ENCODE results near the gene C11orf21.

Gene C11orf21

DNA sequence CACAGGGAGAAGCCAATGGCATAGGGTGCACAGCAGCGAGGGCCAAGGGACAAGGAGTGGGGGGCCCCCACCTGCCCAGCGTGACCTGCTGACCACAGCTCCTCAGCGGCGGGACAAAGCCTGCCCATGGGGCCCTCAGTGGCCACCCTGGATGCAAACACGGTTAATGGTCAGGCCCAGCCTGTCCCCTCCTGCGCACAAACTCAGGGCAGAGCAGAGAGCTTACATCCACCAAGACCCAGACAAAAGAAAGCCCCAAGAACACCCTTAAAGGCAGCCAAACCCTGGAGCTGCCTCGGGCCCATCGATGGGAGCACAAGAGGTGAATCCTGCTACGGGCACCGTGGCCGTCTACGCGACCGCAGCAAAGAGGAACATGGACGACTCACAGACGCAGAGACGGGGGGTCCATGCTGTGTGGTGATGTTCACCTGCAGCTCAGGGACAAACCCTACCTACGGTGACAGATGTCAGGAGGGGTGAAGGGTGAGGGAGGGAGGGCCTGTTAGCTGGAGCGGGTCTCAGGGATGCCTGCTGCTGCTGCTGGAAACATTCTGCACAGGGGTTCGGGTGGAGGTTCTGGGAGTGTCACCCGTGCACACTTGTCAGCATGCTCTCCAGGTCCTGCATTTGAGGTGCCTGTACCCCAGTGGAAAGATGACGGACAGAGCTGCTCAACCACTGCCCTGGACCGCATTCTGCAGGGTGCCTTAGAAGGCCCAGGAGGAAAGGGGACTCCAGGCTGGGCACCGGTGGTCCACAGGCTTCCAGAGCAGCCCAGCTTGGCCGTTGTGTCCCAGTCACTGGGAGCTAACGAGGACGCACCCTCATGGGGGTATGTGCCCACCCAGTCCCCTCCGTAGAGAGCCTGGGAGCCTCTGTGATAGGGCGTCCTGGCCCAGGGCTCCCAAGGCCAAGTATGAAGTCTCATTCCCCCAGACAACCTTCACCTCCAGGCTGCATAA lies 42.9 kb downstream of the C11orf21 start:
- peak; percentile 49 for DNase-seq

DNA sequence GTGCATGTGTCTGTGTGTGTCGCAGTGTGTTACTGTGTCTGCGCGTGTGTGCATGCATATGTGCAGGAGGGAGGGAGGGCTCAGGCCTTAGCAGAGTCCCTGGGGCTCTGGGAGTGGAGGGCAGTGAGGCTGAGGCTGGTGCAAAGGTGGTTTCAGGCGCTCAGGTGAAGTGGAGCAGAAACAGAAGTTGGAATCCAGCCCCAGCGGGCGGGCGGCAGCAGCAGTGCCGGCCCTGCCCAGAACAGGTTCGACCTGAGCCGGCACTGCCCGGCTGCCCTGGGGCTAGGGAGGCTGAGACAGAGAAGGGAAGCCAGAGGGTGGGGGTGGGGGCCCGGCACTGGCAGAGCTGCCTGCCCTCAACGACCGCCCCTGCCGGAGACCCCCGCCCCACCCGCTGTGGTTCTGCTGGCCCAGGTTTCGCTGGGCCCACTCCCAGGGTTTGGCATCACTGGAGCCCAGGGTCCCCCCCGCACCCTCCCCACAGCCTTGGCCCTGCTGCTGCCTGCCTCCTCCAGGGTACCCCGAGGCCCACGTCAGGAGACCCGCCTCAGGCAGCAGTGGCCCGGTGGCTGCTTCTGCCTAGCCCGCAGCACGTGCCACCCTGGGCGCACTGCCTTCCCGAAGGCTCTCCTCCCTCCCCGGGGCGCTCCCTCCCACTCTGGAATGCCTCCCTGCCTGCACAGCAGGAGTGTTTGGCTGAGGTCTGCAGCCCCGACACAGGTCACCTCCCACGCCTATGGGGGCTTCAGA lies 44.6 kb downstream of the C11orf21 start:
- no peak for DNase-seq

DNA sequence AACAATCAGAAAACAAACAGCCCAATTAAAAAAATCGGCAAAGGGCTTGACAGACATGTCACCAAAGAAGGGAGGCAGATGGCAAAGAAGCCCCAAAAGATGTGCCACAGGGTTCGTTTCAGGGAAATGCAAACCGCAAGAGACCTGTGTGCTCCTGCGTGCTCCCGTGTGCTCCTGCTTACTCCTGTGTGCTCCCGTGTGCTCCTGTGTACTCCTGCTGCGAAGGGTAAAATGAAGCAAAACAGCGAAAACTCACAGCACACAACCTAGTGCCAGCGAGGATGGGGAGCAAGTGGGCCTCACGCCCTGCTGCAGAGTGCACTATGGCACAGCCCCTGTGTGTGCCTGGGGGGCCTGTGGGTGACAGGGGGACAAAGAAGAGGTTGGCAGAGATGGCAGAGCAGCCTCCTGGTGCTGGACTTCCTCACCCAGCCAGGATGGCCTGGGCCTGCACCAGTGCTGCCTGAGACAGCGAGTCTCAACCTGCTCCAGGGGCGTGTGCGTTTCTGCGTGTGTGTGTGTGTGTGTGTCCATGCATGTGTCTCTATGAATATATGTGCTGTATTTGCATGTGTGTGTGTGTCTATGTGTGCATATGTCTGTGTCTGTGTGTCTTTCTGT lies 45.3 kb downstream of the C11orf21 start:
- peak; percentile 38 for DNase-seq

DNA sequence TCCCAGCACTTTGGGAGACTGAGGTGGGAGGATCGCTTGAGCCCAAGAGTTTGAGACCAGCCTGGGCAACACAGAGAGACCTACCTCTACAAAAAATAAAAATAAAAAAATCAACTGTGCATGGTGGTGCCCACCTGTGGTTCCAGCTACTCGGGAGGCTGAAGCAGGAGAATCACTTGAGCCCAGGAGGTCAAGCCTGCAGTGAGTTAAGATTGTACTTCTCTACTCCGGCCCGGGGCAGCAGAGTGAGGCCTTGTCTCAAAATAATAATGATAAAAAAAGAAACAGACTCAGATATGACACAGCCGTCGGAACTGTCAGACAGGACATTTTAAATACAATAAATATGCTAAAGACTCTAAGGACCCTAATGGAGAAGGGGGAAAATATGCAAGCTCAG lies 49.7 kb downstream of the C11orf21 start:
- DNase-seq, result no peak

- DNase-seq, result peak; percentile 38
These were observed 50.6 kb downstream of the C11orf21 start for GRCh38 chr11:2251138-2251537.

DNA sequence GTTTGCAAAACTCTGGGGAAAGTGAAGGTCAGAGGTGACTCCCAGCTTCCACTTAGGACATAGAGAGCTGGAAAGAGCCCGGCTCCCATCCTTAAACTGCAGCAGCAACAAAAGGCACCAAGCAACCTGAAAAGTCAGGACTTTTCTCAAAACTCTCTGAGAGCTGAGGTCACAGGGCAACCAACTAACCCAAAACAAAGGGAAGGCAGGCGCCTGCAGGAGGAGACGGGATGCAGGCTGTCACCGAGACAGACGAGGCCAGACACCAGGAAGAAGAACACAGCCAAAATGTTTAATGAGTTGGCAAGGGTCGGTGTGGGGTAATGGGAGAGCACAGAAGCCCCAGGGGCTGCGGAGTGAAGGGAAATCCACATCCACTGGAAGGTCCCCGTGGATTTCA lies 51.2 kb downstream of the C11orf21 start:
- no peak for DNase-seq

- peak; percentile 41 for DNase-seq
These were observed 51.7 kb downstream of the C11orf21 start for GRCh38 chr11:2250041-2250440.

DNA sequence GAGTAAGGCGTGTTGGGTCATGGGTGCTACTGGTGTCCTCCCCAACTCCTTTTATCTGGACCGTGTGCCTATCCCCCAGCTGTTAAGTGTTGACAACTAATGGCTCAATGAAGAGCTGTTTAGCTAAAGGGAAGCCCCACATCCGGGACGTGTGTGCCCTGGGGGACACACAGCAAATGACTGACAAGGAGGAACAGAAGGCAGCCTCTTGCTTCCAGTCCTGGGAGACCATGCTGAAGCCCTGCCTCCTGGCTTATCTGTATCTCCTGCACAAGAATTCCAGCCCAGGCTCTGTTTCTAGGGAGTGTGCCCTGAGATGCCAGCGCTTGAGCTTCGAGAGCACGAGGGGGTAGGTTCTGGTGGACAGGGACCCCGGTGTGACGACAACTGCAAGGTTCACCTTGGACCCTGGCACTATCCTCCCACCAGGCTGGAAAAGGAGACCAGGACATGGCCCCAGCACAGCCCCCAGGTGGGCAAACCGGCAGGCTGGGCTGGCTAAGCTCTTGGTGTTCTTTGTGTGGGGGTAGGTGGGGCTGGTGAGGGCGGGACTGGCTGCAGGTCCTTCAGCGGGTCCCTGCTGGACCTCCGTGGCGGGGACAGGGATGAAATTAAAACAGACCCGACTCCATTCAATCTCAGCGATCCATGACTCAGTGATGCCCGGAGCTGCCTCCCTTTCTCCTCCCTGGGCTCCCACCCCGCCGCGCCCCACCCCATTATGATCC lies 52.4 kb downstream of the C11orf21 start:
- no peak for DNase-seq

DNA sequence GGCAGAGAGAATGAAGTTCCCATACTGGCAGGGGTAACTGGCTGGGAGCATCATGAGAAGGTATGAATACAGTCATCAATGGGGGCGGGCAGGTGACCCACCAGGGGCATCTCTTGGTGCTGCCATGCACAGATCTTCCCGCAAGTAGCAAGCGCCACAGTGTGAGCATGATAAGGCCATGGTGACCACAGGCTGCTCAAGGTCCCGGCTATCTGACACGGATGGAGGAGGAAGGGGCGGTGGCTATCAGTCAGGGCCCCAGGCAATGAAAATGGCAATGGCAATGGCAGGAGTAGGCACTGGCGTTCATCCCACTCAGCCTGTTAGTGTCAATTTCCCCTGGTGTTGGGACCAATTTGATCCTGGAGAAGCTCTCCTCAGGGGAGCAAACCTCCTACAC lies 53.0 kb downstream of the C11orf21 start:
- no peak for DNase-seq

DNA sequence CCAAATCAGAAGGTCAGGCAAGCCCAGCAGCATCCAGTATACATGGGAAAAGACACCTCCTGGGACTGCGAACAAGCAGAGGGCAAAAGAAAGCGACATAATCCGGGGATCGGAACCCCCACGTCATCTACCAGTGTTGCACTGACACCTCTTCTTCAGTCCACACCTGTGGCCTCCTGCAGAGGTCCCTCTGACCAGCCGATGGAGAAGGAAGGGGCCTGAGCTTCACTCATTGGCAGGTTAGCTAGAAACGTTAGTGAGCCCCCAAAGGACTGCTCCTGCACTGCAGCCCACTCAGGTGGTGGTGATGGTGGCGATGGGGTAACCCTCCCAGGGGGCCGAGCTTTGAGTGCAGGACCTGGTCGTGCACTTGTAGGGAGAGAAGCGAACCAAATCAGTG lies 53.5 kb downstream of the C11orf21 start:
- no peak for DNase-seq

- no peak for DNase-seq
These were observed 54.2 kb downstream of the C11orf21 start for GRCh38 chr11:2247496-2247895.

Data from activated CD8-positive, alpha-beta memory T cell treated with anti-CD3 and anti-CD28 coated beads for 24 hours (primary cell).